ENCODE measurements around the gene KIF3B. TPM values are rescaled to one million over a fixed set of nuclear protein-coding genes. Genes with fewer than 3 reads are reported as not detected.

KIF3B gene
- total and polyA plus RNA-seq, 2 donors (not counting 1 experiment from before 2014, with no cell fraction given), result 27.6 to 35.6 TPM

GRCh38 chr20:32326504-32326845 is 49.0 kb downstream of the KIF3B start:
- TF ChIP-seq EZH2 (IDR thresholded peaks at IDR 0.05; ENCODE audit: low read length, missing control alignments), result no peak
- TF ChIP-seq CTCF (conservative IDR thresholded peaks at IDR 0.05 in 1 of 2, IDR thresholded peaks at IDR 0.05 in 1 of 2; ENCODE audit: low read depth in 1 of 2, low read length in 2 of 2), result no peak
- no peak overlapping the region for H2AFZ ChIP-seq (ENCODE audit: low read length)
- no peak overlapping the region for H3K4me2 ChIP-seq (ENCODE audit: extremely low read depth, insufficient read depth, low read length)
- no peaks in the 10 kb centered on the region for H3K79me2 ChIP-seq (ENCODE audit: control insufficient read depth, insufficient read depth, low read length)
- H3K4me3 ChIP-seq (replicated peaks in 1 of 4; ENCODE audit: control extremely low read depth in 1 of 4, insufficient read depth in 1 of 4, low read depth in 3 of 4, low read length in 4 of 4), result no peak overlapping the region
- H3K27ac ChIP-seq (ENCODE audit: insufficient read depth, low read length), result no peak overlapping the region
- peak in 1 of 2 donors; percentile 44 for DNase-seq (ENCODE audit: low read depth in 2 of 2)
- H3K9ac ChIP-seq (ENCODE audit: insufficient read depth, low read length), result no peak overlapping the region
- H4K20me1 ChIP-seq (ENCODE audit: control insufficient read depth, extremely low read depth, insufficient read depth, low read length), result no peaks in the 10 kb centered on the region
- H3K36me3 ChIP-seq (ENCODE audit: control insufficient read depth, insufficient read depth, low read length), result no peaks in the 10 kb centered on the region
- H3K27me3 ChIP-seq (ENCODE audit: control insufficient read depth, insufficient read depth, low read length), result no peaks in the 10 kb centered on the region
- H3K9me3 ChIP-seq (ENCODE audit: control insufficient read depth, insufficient read depth, low read depth, low read length), result no peaks in the 10 kb centered on the region
- no peaks in the 10 kb centered on the region for H3K4me1 ChIP-seq (ENCODE audit: control insufficient read depth, extremely low read depth, insufficient read depth, low read length)

- TF ChIP-seq EZH2 (IDR thresholded peaks at IDR 0.05; ENCODE audit: low read length, missing control alignments), result no peak
- no peak for TF ChIP-seq CTCF (conservative IDR thresholded peaks at IDR 0.05 in 1 of 2, IDR thresholded peaks at IDR 0.05 in 1 of 2; ENCODE audit: low read depth in 1 of 2, low read length in 2 of 2)
- H3K4me3 ChIP-seq (replicated peaks in 1 of 4; ENCODE audit: control extremely low read depth in 1 of 4, insufficient read depth in 1 of 4, low read depth in 3 of 4, low read length in 4 of 4), result no peak overlapping the region
- peaks cover under 1% of the 10 kb centered on the region for H3K36me3 ChIP-seq (ENCODE audit: control insufficient read depth, insufficient read depth, low read length)
- H3K9ac ChIP-seq (ENCODE audit: insufficient read depth, low read length), result no peak overlapping the region
- H3K9me3 ChIP-seq (ENCODE audit: control insufficient read depth, insufficient read depth, low read depth, low read length), result no peaks in the 10 kb centered on the region
- no peaks in the 10 kb centered on the region for H3K27me3 ChIP-seq (ENCODE audit: control insufficient read depth, insufficient read depth, low read length)
- no peaks in the 10 kb centered on the region for H3K4me1 ChIP-seq (ENCODE audit: control insufficient read depth, extremely low read depth, insufficient read depth, low read length)
- no peaks in the 10 kb centered on the region for H4K20me1 ChIP-seq (ENCODE audit: control insufficient read depth, extremely low read depth, insufficient read depth, low read length)
- DNase-seq (ENCODE audit: low read depth in 2 of 2), result peak; percentile 63 to 96
- no peak overlapping the region for H2AFZ ChIP-seq (ENCODE audit: low read length)
- no peaks in the 10 kb centered on the region for H3K79me2 ChIP-seq (ENCODE audit: control insufficient read depth, insufficient read depth, low read length)
- no peak overlapping the region for H3K27ac ChIP-seq (ENCODE audit: insufficient read depth, low read length)
- H3K4me2 ChIP-seq (ENCODE audit: extremely low read depth, insufficient read depth, low read length), result no peak overlapping the region
These were observed 49.7 kb downstream of the KIF3B start for GRCh38 chr20:32327087-32327681.

- Histone ChIP-seq H3K4me3 (replicated peaks in 1 of 4; ENCODE audit: control extremely low read depth in 1 of 4, insufficient read depth in 1 of 4, low read depth in 3 of 4, low read length in 4 of 4) (no peak overlapping the region), H3K9ac (ENCODE audit: insufficient read depth, low read length) (no peak overlapping the region), H3K4me2 (ENCODE audit: extremely low read depth, insufficient read depth, low read length) (no peak overlapping the region), H2AFZ (ENCODE audit: low read length) (no peak overlapping the region), H3K4me1 (ENCODE audit: control insufficient read depth, extremely low read depth, insufficient read depth, low read length) (peaks cover 4% of the 10 kb centered on the region), H3K79me2 (ENCODE audit: control insufficient read depth, insufficient read depth, low read length) (no peaks in the 10 kb centered on the region), H3K36me3 (ENCODE audit: control insufficient read depth, insufficient read depth, low read length) (peaks cover 3% of the 10 kb centered on the region), H3K9me3 (ENCODE audit: control insufficient read depth, insufficient read depth, low read depth, low read length) (no peaks in the 10 kb centered on the region), H3K27me3 (ENCODE audit: control insufficient read depth, insufficient read depth, low read length) (no peaks in the 10 kb centered on the region), H4K20me1 (ENCODE audit: control insufficient read depth, extremely low read depth, insufficient read depth, low read length) (no peaks in the 10 kb centered on the region), H3K27ac (ENCODE audit: insufficient read depth, low read length) (no peak overlapping the region)
- TF ChIP-seq CTCF (conservative IDR thresholded peaks at IDR 0.05 in 1 of 2, IDR thresholded peaks at IDR 0.05 in 1 of 2; ENCODE audit: low read depth in 1 of 2, low read length in 2 of 2) (no peak), EZH2 (IDR thresholded peaks at IDR 0.05; ENCODE audit: low read length, missing control alignments) (no peak)
- DNase-seq (ENCODE audit: low read depth in 2 of 2), result no peak
These were observed 52.5 kb downstream of the KIF3B start for GRCh38 chr20:32329817-32330554.

Data from fibroblast of lung (primary cell).